Omental fat pad (tissue), 4 donors: ENCODE measurements around the gene MAGI2. TPM values are rescaled to one million over a fixed set of nuclear protein-coding genes. Genes with fewer than 3 reads are reported as not detected.

Experiments
- ATAC-seq: fragments of 150-250 bp; one replicate; pipeline ENCODE4 v1.9.1; 2016; ENCODE audit warnings: mild to moderate bottlenecking, moderate library complexity; ENCODE audit not compliant: low FRiP score
- DNase-seq: peaks from one replicate; pipeline ENCODE4 v3.0.0-alpha.2; 2019; ENCODE audit warnings: low spot score
- CTCF ChIP-seq, 3 donors: fragments of 450-650 bp; IDR thresholded peaks; one replicate each; pipeline ENCODE4 v1.5.1; 2016 to 2017; ENCODE audit warnings: antibody characterized with exemption in 3 of 3, mild to moderate bottlenecking in 3 of 3, moderate library complexity in 2 of 3
- total RNA-seq, 4 donors: library from RNA; depleted of rRNA; stranded (reverse); fragments of >200 nt; gene quantifications; one replicate each; pipeline ENCODE4 v1.1.0, GENCODE V29; 2016

Gene MAGI2
- total RNA-seq, 4 donors from 2014 or later: 9.3 to 20.6 (median 13.2) TPM

- ATAC-seq (no peak), DNase-seq (no peak)
- no peak for TF ChIP-seq CTCF (IDR thresholded peaks at IDR 0.05)
These were observed 1058.0 kb downstream of the MAGI2 start for GRCh38 chr7:78395298-78396036.

GRCh38 chr7:78389022-78389421 lies 1064.4 kb downstream of the MAGI2 start:
- ATAC-seq: no peak
- no peak for TF ChIP-seq CTCF (IDR thresholded peaks at IDR 0.05)
- DNase-seq: no peak

- no peak for DNase-seq
- no peak for TF ChIP-seq CTCF (IDR thresholded peaks at IDR 0.05)
- no peak for ATAC-seq
These were observed 1066.9 kb downstream of the MAGI2 start for GRCh38 chr7:78386520-78386919.

- TF ChIP-seq CTCF (IDR thresholded peaks at IDR 0.05): no peak
- no peak for ATAC-seq
- no peak for DNase-seq
These were observed 1070.2 kb downstream of the MAGI2 start for GRCh38 chr7:78383096-78383880.

- ATAC-seq (no peak), DNase-seq (no peak)
- no peak for TF ChIP-seq CTCF (IDR thresholded peaks at IDR 0.05)
These were observed 1074.3 kb downstream of the MAGI2 start for GRCh38 chr7:78379148-78379547.

- DNase-seq (no peak), ATAC-seq (no peak)
- no peak for TF ChIP-seq CTCF (IDR thresholded peaks at IDR 0.05)
These were observed 1075.9 kb downstream of the MAGI2 start for GRCh38 chr7:78377532-78377931.
